Activated T-cell treated with anti-CD3 and anti-CD28 coated beads for 4 hours (primary cell): Measurements from ENCODE around the gene MYL6.
"Not testable (repeated sequence)": the region's sequence is repeated elsewhere in the genome, so short reads cannot be mapped to it uniquely, and the experiment has no call there.

Source experiments
- DNase-seq: peaks from one replicate; pipeline ENCODE4 v3.0.0-alpha.2; 2020

The MYL6 gene

GRCh38 chr12:56129942-56130495, 28.1 kb upstream of the MYL6 start:
- DNase-seq = no peak

GRCh38 chr12:56130876-56131275, 27.3 kb upstream of the MYL6 start:
- no peak for DNase-seq

- DNase-seq = no peak
Measured at GRCh38 chr12:56134897-56135296, 23.3 kb upstream of the MYL6 start.

- no peak for DNase-seq
Measured at GRCh38 chr12:56137853-56138571, 20.1 kb upstream of the MYL6 start.

- DNase-seq = no peak
Measured at GRCh38 chr12:56141946-56142784, 16.0 kb upstream of the MYL6 start.

- no peak for DNase-seq
Measured at GRCh38 chr12:56143217-56143616, 14.9 kb upstream of the MYL6 start.

- no peak for DNase-seq
Measured at GRCh38 chr12:56143870-56144269, 14.3 kb upstream of the MYL6 start.

GRCh38 chr12:56145217-56145616, 12.9 kb upstream of the MYL6 start:
- DNase-seq = no peak

- DNase-seq = no peak
Measured at GRCh38 chr12:56146492-56147460, 11.4 kb upstream of the MYL6 start.

- DNase-seq = no peak
Measured at GRCh38 chr12:56150563-56150962, 7.6 kb upstream of the MYL6 start.

- peak; percentile 43 for DNase-seq
Measured at GRCh38 chr12:56151672-56152131, 6.5 kb upstream of the MYL6 start.

GRCh38 chr12:56152132-56152755, 5.9 kb upstream of the MYL6 start, which contains the start of gene MYL6B:
MYL6B (plus strand) TSS chr12:56152587; CDS start chr12:56153919, 1,332 bp downstream.
- DNase-seq = peak; percentile 88

- no peak for DNase-seq
Measured at GRCh38 chr12:56152756-56153677, 5.1 kb upstream of the MYL6 start.

GRCh38 chr12:56153678-56154065, 4.5 kb upstream of the MYL6 start:
- no peak for DNase-seq

- no peak for DNase-seq
Measured at GRCh38 chr12:56154246-56154771, 3.9 kb upstream of the MYL6 start.

- DNase-seq = no peak
Measured at GRCh38 chr12:56154818-56155217, 3.3 kb upstream of the MYL6 start.

- no peak for DNase-seq
Measured at GRCh38 chr12:56155256-56155845, 2.8 kb upstream of the MYL6 start.

GRCh38 chr12:56156464-56157200, 1.5 kb upstream of the MYL6 start:
- not testable (repeated sequence) for DNase-seq
